Measurements from ENCODE around the gene GTF2A1L.

DNA sequence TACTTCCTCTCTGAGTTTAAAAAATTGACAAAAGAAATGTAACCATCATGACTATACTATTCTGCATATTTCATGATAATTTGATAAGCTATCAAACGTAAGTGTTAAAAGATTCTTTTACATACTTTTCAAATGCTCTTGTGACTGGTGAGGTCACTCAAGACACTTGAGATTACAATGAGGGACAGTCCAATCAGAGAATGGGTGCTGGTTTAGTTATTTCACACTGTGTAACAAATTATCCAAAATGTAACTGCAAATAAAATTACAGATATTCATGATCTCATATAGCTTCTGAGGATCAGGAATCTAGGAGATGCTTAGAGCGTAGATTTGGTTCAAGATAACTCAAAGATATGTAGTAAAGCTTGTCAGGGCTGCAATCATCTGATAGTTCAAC lies 4.4 kb upstream of the GTF2A1L start:
- TF ChIP-seq, protein P1, sequence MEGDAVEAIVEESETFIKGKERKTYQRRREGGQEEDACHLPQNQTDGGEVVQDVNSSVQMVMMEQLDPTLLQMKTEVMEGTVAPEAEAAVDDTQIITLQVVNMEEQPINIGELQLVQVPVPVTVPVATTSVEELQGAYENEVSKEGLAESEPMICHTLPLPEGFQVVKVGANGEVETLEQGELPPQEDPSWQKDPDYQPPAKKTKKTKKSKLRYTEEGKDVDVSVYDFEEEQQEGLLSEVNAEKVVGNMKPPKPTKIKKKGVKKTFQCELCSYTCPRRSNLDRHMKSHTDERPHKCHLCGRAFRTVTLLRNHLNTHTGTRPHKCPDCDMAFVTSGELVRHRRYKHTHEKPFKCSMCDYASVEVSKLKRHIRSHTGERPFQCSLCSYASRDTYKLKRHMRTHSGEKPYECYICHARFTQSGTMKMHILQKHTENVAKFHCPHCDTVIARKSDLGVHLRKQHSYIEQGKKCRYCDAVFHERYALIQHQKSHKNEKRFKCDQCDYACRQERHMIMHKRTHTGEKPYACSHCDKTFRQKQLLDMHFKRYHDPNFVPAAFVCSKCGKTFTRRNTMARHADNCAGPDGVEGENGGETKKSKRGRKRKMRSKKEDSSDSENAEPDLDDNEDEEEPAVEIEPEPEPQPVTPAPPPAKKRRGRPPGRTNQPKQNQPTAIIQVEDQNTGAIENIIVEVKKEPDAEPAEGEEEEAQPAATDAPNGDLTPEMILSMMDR (IDR thresholded peaks at IDR 0.05), result no peak
- TF ChIP-seq POLR2A (IDR thresholded peaks at IDR 0.05) (no peak), EP300 (IDR thresholded peaks at IDR 0.05) (no peak)
